Nephron (organoid): ENCODE measurements around the gene ADCK1.

Source experiments
- H3K27ac Mint-ChIP-seq, 3 experiments: 2 replicates each; pipeline ENCODE4 v1.8.0; 2020; ENCODE audit warnings: mixed read lengths in 3 of 3, mild to moderate bottlenecking in 2 of 3, moderate library complexity in 1 of 3
- H3K27me3 Mint-ChIP-seq: 2 replicates; pipeline ENCODE4 v1.8.0; 2021; ENCODE audit warnings: low read depth, mild to moderate bottlenecking, moderate library complexity, mixed read lengths
- H3K36me3 Mint-ChIP-seq: 2 replicates; pipeline ENCODE4 v1.8.0; 2020; ENCODE audit warnings: low read depth, mixed read lengths
- H3K4me1 Mint-ChIP-seq: 2 replicates; pipeline ENCODE4 v1.8.0; 2020; ENCODE audit warnings: mixed read lengths
- H3K4me3 Mint-ChIP-seq, 3 experiments: 2 replicates each; pipeline ENCODE4 v1.8.0; 2020; ENCODE audit warnings: mild to moderate bottlenecking in 3 of 3, mixed read lengths in 3 of 3, moderate library complexity in 2 of 3
- H3K9me3 Mint-ChIP-seq: 2 replicates; pipeline ENCODE4 v1.8.0; 2020; ENCODE audit warnings: mixed read lengths
- TF ChIP-seq, protein P1 (sequence below), 3 experiments: fragments of 200-600 bp; sonication (generic); IDR thresholded peaks; one replicate each; pipeline ENCODE4 v1.5.0; 2021; ENCODE audit warnings: antibody characterized with exemption in 3 of 3; ENCODE audit not compliant: unreplicated experiment in 3 of 3

ADCK1 gene

DNA sequence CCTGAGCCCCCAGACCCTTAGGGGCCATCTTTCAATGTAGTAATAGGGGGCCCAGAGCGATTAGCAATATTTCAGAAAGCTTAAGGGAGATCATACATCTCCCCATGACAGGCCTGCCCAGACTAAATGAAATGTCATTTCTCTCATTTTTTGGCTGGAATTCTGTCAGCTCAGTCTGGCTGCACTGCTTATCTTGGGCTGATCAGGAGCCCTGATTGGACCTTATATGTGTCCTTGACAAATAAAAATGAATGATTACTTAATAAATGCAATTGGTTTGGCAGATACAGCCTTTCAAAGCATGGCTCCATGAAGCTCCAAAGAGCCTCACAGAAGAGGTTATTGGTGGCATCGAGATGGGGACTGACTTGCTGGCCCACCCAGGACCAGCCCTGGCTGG lies 121.9 kb downstream of the ADCK1 start:
- Mint-ChIP-seq H3K4me1 (peaks cover 4% of the 10 kb centered on the region), H3K4me3 (no peak overlapping the region), H3K36me3 (peaks cover 8% of the 10 kb centered on the region), H3K27me3 (peaks cover 6% of the 10 kb centered on the region), H3K9me3 (peaks cover 8% of the 10 kb centered on the region), H3K27ac (no peak overlapping the region)
- TF ChIP-seq, protein P1, sequence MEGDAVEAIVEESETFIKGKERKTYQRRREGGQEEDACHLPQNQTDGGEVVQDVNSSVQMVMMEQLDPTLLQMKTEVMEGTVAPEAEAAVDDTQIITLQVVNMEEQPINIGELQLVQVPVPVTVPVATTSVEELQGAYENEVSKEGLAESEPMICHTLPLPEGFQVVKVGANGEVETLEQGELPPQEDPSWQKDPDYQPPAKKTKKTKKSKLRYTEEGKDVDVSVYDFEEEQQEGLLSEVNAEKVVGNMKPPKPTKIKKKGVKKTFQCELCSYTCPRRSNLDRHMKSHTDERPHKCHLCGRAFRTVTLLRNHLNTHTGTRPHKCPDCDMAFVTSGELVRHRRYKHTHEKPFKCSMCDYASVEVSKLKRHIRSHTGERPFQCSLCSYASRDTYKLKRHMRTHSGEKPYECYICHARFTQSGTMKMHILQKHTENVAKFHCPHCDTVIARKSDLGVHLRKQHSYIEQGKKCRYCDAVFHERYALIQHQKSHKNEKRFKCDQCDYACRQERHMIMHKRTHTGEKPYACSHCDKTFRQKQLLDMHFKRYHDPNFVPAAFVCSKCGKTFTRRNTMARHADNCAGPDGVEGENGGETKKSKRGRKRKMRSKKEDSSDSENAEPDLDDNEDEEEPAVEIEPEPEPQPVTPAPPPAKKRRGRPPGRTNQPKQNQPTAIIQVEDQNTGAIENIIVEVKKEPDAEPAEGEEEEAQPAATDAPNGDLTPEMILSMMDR (IDR thresholded peaks at IDR 0.05; ENCODE audit: unreplicated experiment in 3 of 3), result no peak

DNA sequence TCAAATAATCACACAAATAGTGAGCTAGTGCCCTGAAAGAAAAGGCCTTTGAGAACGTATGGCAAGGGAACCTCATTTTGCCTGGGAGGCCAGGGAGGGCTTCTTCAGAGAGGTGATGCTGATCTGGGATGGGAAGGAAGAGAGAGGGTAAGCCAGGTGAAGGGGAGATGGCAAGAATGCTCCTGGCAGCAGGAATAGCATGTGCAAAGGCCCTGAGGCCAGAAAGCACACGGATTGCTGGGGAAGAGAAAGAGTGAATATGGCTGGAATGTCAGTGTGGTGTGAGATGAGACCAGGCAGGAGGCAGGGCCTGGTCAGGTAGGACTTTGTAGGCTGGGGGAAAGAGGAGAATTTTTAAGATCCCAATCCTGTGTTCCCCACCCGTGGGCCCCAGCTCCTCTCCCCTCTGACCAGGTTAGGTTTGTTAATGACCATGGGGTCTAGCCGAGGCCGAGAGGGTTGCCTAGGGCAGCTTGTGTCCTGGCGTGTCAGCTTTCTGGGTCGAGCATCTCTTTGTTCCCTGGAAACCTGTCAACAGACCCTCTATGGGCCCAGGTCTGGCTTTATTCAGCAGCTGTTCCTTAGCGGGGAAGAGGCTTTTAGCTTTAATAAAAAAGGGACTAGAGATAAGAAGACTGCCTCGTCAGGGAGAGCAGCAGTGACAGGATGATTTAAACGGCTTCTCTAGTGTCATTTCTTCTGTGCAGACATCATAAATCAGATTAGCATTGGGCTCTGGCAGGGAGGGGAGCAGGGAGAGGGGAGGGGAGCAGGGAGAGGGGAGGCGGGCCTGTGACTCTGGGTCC lies 123.4 kb downstream of the ADCK1 start:
- Mint-ChIP-seq H3K4me1 (peaks cover 4% of the 10 kb centered on the region), H3K36me3 (peaks cover 17% of the 10 kb centered on the region), H3K27ac (peak overlapping the region in 1 of 3 experiments; percentile 55), H3K4me3 (no peak overlapping the region), H3K27me3 (no peaks in the 10 kb centered on the region), H3K9me3 (peaks cover 8% of the 10 kb centered on the region)
- TF ChIP-seq, protein P1 (IDR thresholded peaks at IDR 0.05; ENCODE audit: unreplicated experiment in 3 of 3), result no peak

DNA sequence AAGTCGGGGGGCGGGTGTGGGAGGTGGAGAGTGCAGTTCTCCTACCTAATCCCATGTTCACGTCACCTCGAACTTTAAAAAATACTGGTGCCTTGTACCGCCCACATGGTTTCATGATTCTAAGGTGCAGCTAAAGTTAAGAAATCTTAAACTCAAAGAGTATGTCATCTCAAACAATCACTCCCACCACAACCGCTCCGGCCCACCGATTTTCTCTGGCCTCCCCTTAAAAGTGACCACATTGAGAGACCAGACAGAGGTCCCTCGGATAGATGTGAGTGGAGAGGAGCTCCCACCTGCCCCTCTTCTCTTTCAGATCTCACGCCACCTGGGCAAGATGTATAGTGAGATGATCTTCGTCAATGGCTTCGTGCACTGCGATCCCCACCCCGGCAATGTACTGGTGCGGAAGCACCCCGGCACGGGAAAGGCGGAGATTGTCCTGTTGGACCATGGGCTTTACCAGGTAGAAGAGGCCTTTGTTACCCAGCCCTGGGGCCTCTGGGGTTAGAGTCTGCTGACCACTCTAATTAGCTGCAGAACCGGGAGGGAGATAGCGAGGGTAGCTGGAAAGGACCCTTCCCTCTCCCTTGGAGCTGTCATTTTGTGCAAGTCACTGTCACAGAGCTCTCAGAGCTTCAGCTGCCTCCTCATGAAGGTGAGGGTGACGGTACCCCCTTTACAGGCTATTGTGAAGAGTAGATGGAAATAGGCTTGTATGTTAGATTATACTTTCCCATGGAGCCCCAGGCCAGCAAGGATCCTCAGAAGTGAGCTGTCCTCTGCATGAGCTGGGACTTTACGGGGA lies 124.4 kb downstream of the ADCK1 start:
- Mint-ChIP-seq H3K4me1 (peaks cover 4% of the 10 kb centered on the region), H3K9me3 (peaks cover 8% of the 10 kb centered on the region), H3K36me3 (peaks cover 17% of the 10 kb centered on the region), H3K4me3 (no peak overlapping the region), H3K27me3 (no peaks in the 10 kb centered on the region), H3K27ac (no peak overlapping the region)
- TF ChIP-seq, protein P1 (IDR thresholded peaks at IDR 0.05; ENCODE audit: unreplicated experiment in 3 of 3), result no peak

DNA sequence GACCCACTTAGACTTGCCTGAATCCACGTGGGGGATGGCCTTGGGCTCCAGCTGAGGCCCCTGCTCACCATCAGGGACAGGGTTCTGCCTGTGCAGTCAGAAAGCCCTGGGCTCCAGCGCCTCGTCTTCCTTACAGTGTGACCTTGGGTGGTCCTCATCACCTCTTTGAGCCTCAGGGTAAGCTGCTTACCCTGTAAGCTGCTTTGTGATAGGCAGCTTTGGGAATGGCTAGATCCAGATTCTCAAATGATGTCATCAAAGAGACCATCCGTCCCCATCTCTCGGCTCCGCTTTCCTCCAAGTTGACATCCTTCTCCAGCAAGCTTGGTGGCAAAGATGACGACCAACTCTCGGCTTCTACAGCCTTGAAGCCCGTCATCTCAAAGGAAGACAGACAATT lies 127.0 kb downstream of the ADCK1 start:
- TF ChIP-seq, protein P1 (IDR thresholded peaks at IDR 0.05; ENCODE audit: unreplicated experiment in 3 of 3), result no peak
- peaks cover 21% of the 10 kb centered on the region for H3K36me3 Mint-ChIP-seq
- H3K4me1 Mint-ChIP-seq, result peaks cover 4% of the 10 kb centered on the region
- H3K9me3 Mint-ChIP-seq, result no peaks in the 10 kb centered on the region
- no peaks in the 10 kb centered on the region for H3K27me3 Mint-ChIP-seq
- H3K27ac Mint-ChIP-seq, result no peak overlapping the region
- no peak overlapping the region for H3K4me3 Mint-ChIP-seq

DNA sequence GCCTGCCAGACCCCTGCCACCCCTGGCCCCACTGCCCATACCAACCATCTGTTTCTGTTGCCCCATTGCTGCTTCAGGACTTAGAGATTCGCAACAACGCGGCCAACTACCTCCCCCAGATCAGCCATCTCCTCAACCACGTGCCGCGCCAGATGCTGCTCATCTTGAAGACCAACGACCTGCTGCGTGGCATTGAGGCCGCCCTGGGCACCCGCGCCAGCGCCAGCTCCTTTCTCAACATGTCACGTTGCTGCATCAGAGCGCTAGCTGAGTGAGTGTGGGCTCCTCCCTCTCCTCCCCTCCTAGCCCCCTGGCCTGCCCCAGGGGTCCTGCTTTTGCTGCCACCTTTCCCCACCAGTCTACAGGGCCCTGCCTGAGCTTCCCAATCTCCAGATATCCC lies 131.5 kb downstream of the ADCK1 start:
- H3K27ac Mint-ChIP-seq, result no peak overlapping the region
- peaks cover 16% of the 10 kb centered on the region for H3K9me3 Mint-ChIP-seq
- H3K4me3 Mint-ChIP-seq, result no peak overlapping the region
- no peaks in the 10 kb centered on the region for H3K4me1 Mint-ChIP-seq
- no peaks in the 10 kb centered on the region for H3K27me3 Mint-ChIP-seq
- TF ChIP-seq, protein P1 (IDR thresholded peaks at IDR 0.05; ENCODE audit: unreplicated experiment in 3 of 3), result no peak
- peaks cover 52% of the 10 kb centered on the region for H3K36me3 Mint-ChIP-seq
